ENCODE measurements around the gene FAM120B.

FAM120B gene

DNA sequence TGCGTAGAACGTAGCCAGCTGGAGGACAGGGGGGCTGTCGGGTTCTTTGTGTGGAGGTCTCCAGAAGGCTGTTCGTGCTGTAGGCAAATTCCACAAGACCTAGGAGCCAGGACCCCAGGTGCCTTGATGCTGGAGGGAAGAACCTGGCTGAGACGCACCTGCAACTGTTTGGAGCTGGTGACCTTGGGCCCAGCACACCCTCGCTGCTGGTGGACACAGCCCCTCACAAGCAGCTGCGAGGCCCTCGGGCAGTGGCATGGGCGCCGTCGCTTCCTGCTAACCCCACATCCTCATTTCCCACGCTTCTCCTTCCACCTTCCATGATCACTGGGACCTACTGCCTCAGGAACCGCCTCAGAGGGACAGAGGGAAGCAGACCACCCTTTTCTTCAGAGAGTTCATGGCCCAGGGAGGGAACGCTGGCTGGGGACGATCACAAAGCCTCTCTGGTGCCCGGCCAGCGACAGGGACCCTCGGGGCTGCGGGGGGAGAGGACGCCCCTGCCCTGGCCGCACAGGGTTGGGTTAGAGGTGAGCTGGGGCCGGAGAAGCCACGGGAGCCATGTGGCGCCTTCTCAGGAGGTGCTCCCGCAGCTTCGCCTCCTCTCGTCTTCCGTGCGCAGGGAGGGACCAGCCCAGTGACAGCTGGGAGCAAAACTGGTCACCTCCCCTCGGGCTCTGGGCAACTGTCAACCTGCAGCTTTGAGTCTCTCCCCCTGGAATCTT, 34.1 kb upstream of the FAM120B start:
- no peak for DNase-seq

DNA sequence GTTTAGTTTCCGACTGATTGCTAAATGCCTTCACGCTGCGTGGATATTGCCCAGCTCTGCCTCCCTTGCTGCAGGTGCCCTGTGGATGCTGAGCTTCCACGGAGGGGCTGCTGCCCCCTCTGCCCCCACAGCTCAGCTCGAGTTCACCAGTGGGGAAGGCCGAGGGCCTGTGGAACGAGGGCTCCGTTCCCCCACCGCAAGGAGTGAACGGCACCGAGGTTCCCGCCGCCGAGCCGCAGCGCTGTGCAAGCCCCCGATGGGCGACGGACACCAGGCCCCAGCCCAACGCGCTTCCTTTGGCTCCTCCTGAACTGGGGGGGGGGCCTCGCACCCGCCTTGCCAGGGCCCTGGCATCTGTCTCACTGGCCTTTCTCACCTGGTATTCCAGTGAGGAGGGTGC, 33.4 kb upstream of the FAM120B start:
- DNase-seq: no peak

DNA sequence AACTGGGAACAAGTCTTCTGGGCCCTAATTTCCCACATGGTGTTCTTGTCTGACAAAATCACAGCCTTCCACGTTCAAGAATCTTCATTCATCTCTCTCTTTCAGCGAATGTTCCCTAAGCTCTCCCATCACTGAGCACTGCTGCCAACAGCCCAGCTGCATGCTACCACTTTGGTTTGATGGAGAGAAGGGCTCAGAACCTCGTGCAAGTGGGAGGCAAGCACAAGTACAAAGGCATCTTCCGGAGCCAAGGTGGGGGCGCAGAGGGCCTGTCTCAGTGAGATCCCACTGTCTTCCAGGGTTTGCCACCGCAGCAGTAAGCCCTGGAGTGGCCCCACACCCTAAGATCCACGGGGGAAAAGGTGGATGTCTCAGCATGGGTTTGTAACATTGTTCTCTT, 32.9 kb upstream of the FAM120B start:
- no peak for DNase-seq

DNA sequence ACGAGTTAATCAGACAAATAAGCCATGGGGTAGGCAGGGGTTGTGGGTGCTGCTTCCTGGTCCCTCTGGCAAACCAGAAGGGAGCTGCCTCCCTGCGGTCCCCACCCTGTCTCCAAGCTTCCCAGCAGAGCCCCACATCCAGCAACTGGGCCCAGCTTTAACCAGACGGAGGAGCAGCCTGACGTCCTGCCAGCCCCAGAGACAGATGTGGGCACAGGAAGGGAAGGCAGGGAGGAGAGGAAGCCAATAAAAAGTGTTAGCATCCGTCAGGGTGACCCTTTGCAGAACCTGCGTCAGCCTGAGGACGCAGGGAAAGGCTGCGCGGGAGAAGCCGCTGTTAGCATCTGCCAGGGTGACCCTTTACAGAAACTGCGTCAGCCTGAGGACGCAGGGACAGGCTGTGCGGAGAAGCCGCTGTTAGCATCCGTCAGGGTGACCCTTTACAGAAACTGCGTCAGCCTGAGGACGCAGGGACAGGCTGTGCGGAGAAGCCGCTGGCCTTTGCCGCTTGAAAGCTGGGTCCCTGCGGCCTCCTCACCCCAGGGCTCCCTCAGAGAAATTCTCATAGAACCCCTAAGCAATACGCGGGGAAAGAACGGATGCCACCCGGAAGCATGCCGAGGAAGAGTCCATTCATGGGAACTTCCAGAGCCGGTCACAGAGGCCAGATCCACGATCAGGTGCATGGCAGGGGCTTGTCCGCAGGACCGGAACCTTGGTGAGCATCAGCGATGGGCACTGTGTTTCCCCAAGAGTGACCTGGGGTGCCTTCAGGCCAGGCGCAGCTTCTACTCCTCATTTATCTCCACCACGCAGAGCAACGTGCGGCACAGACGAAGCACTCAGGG, 31.6 kb upstream of the FAM120B start:
- DNase-seq: no peak

DNA sequence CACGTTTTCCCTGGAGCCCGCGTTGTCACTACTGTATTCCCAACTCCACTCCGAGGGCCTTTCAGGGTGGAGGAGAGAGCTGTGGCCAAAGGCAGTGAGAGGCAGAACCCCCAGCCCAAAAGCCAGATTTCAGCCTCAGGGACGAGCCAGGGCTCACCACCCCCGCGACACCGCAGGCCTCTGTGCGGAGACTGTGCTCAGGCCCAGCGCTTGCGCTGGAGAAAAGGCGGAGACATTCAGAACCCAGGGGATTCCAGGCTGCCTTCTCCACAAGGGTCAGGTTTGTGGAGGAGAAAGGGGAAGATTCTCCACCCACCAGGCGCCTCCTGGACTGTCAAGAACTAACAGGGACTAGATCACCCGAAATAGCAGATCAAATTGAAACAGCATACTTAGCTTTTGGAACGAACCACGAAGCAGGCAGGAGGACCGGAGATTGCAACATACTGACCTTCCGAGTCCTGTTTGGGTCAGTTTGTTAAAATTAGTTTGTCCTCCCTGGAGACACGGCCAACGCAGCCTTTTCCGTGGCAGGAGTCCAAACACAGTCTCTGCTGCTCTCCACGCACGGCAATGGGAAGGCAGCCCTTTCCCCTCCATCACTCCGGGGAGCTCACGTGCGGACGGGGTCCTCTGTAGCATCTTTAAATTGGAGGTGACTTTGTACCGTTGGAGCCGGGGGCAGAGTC, 30.0 kb upstream of the FAM120B start:
- DNase-seq: no peak

DNA sequence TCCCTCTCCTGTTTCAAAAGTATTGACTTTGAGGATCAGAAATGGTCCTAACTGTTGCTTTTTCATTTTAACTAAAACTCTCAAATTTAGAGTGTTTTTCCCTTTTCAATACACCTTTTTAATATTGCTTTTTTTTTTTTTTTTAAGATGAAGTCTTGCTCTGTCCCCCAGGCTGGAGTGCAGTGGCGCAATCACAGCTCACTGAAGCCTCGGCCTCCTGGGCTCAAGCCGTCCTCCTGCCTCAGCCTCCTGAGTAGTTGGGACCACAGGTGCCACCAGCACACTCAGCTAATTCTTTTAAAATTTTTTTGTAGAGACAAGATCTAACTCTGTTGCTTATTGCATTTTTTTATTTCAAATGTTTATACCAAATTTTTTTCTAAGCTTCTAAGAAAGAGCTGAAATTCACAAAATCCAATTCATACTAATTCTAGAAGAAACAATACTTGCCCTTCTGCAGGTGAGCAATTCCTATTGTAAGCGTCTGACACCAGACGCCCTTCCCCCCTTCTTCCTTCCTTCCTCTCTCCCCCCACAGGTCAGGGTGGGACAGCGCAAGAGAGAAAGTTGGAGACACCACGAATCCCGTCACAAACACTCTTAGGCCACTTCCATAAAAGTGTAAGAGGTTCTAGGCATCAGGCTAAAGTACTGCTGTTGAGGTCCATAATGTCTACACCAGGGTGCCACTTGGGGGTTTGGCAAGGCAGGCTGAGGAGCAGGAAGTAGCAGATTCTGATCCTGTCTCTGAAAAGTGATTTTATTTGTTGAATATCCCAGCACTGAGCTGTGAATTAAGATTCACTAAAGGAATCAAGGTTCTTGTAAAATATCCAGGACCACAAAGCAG, 28.4 kb upstream of the FAM120B start:
- DNase-seq: no peak

DNA sequence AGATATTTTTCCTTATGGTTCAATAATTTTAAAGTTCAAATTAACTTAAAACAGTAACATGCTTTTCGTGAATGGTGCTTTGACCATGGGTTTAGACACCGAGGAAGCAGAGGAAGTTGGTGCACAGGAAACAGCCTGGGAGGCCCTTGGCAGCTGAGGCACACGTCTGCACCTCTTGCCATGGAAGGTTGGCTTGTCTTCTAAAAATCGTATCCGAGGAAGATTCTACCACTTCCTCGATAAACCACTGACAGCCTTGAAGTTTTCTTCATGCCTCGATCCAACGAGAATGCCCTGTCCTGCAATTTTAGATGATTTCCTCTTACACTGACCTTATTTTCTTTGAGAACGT, 27.8 kb upstream of the FAM120B start:
- no peak for DNase-seq

DNA sequence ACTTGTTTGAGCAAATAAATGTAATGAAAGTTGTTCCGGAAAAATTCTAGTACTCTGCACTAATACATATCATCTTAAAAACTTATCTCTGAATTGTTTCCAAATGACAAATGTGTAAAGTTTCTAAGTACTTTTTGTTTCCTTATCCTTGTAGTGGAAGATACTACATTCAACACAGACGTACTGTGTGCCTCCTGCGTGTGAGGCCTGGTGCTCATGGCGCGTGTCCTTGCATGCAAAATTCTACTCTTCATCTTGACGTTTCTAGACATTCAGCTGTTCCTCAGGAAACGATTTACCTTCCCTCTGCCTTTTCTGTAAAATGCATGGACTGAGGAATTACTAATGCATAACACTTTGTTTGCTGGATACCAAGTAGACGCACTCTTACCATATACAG, 27.1 kb upstream of the FAM120B start:
- no peak for DNase-seq

DNA sequence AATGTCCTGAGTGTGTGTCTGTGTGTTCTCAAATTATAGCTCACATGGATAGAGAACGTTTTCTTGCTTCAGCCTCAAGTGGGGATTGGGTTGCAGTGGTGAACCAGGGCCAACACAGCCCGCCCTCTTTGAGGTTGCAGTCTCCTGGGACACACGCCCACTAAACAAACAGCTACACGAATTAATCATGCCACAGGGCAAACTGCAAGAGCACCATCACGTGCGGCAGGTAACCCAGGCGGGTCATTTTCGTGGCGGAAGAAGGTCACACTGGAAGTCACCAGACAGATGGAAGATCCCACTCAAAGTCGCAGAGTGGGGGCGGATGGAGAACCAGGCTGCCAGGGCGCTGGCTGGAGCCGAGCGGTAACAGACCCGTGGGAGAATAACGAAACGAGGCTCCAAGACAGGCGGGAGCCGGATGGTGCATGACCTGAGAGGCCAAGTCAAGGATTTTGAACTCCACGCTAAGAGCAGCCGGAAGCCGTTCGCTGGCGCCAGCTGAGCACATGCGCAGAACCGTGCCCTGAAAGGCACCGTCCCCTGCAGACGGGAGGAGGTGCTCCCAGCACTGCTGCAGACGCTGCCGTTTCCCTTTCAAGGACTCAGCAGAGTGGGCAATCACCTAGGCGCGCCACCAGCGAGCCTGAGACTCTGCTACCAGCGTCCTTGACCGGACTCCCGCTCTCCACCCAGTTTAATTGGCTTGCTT, 26.4 kb upstream of the FAM120B start:
- DNase-seq: peak in 3 of 56 donors; percentile 19 to 59 (median 42)

DNA sequence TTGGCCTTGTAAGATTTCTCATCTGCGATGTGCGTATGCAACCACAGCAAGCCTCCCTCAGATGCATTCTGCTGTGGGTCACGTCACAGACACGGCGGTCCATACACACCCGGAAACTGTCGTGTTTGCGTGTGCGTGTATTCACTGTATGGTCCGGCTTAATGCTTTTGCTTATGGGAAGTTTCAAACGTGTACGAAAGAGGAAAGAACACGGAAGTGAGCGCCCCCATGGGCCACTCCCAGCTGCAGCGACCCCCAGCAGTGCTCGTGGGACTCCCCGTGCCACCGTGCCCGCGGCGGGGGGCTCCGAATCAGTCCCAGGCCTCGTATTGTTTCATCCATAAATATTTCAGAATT, 25.9 kb upstream of the FAM120B start:
- DNase-seq: no peak

DNA sequence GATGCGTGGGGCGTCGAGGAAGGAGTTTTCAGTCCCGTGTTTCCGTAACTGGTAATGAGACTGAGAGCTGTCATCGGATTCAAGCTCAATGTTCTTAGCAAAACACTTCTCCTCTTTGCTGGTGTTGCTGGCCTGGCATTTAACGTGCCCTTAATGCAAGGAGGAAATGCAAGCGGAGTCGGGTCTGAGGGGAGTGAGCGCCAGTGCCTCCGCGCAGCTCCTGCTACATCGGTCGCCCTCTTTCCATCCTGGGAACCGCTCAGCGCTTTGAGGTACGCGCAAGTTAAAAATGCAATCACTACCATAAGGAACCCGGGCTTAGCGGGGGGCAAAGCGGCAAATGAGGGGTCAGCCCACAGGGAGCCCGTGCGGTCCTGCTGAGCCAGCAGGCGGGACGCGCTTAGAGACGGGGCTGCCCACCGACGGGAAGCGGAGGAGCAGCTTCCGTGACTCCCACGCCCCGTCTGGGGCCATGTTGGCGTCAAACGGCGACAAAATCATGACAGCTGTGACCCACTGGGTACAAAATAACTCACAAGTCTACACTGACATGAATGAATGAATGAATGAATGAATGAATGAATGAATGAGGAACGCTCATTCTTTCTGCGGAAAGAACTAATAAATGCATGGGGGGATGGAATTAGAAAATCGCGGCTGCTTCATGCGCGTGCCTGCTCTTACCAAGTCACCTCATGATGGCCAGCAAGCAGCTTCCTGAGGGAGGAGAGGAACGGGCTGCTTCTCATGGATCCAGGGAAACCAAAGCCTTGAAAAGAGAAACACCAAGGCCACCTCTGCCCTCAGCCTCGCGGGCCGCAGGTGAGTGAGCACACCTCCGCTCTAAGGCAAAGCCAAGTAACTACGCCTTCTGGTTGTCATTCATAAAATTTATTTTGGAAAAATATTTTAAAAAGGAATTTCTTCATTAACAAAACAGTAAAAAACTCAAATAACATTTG, 24.9 kb upstream of the FAM120B start:
- no peak for DNase-seq

DNA sequence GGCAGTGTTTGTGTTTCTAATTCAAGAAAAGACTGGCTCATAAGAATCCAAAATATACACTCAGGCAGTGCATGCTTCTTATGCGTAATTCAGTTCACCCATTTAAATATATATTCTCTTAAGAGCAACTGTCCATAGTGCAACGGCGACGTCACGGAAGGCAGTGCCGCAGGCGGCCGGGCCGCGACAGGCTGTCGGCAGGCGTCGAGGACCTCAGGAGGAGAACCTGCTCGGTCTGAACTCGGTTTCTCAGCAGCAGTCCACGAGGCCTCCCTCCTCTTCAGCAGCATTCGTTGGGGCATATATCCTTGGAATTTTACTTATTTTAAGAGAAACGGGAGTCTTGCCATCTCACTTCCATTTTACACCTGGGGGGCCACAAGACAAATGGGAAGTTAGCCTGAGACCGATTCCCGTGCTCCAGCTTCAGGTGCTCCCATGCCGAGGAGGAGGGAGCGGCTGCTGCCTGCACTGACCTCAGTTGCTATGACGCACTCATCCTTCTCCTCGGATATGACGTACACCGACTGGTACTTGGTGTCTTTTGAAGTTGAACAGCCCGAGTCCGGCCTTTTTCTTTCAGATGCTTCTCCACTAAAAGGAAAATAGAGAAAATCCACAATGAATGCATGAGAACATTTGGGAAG, 23.9 kb upstream of the FAM120B start:
- no peak for DNase-seq

DNA sequence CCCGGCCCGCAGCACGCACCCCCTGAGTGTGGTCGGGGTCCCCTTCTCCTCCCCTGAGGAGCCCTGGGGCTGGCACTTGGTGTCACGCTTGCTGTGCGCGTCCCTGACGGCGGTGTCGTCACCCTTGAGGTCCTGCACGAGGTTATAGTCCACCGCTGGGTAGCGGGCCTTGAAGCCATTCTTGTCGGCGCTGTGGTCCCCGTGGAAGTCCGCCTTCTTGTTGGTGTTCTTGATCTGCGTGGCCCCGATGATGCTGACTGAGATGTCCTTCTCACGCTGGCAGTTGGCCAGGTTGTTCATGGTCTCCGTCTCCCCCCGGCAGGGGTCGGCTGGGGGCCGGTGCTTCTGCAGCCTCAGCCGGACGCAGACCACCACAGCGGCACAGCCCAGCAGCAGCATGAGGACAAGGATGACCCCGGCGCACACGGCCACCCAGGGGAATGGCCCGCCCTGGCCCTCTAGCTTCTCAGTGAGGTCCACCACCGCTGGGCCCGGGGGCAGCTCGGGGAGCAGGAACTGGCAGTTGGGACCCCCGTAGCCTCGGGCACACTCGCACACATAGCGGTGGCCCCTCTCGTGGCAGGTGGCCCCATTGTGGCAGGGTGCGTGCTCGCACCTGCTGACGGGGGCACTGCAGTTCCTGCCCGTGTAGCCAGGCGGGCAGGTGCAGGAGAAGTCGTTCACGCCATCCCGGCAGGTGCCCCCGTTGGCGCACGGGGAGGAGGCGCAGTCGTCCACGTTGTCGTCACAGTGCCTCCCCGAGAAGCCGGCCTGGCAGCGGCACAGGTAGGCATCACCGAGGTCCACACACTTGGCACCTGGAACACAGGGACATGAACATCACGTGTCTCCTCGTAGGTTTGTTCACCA, 23.1 kb upstream of the FAM120B start:
- DNase-seq: no peak

DNA sequence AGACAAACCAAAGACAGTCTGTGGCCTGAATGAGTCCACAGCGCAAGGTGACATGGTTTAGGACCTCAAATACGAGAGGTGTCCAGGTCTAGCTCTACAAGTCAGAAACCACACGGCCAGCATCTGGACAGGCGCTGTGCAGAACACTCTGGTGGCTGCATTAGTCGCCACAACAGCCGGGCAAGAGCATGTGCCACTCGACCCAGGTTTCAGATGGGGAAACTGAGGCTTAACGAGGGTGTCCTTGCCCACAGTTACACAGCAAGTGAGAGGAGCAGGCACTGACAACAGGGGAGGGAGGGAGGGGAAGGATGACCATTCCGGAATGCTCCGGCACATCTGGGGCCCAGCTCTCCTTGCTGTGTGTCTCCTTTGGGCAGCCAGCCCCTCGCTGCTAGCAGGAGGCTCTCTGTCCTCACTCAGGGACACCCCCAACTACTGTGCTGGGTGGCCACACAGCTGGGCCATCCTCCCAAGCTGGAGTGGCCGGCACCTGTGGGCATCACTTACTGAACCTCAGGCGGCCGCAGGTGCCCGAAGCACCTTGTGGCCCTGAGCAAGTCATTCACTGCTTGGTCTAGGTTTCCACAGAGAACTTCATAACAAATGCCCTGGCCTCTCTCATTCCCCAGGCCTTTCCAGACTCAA, 22.3 kb upstream of the FAM120B start:
- no peak for DNase-seq

DNA sequence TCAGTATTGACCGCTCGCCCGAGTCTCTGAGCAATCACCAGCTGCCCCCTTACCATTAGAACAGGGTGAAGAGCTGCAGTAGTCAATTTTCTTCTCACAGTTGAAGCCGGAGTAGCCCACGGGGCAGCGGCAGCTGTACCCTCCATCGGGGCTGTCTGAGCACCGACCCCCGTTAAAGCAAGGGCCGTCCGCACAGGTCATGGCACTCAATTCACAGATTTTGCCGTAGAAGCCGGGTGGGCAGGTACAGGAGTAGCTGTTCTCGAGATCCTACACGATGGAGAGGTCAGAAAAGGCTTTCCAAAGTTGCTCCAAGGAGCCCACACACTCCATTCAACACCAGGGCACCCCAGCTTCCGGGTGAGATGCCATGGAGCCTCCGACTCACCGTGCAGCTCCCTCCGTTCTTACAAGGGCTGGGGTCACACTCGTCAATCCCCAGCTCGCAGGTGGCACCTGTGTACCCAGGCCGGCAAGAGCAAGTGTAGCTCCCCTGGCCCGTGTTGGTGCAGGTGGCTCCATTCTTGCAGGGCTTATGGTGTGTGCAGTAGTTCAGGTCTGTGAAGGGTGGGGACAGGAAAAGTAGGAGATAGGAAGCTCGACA, 21.6 kb upstream of the FAM120B start:
- no peak for DNase-seq

DNA sequence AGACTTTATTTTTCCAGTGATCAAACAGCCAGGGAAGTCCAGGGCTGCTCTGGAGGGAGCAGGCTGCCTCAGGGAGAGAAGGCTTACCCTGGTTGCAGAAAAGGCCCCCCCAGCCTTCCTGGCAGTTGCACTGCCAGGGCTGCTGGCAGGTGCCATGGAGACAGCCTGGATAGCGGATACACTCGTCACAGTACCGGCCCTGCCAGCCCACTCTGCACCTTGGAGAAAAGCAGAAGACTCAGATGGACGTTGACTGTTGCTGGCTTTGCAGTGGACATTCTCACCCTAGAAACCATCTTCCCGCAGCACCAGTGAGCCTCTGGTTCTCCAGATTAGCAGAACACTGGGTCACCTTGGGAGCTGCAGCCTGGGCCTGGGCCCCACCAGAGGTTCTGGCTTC, 21.1 kb upstream of the FAM120B start:
- DNase-seq: no peak

Measured in amygdala (tissue), 56 donors.